Lower leg skin (tissue), 4 donors: ENCODE results near the gene DRG2. TPM values are rescaled to one million over a fixed set of nuclear protein-coding genes. Genes with fewer than 3 reads are reported as not detected.

Experiments
- DNase-seq, 2 donors: peaks; one replicate each; pipeline ENCODE4 v3.0.0-alpha.2; 2019; ENCODE audit warnings: low spot score in 2 of 2
- H3K4me3 ChIP-seq: fragments of 200-600 bp; sonication (generic); 2 replicates; pipeline ENCODE4 v1.5.1; 2017; ENCODE audit warnings: mild to moderate bottlenecking, low read depth; ENCODE audit not compliant: poor library complexity, severe bottlenecking
- CTCF ChIP-seq, 3 donors: fragments of 450-650 bp; IDR thresholded peaks; one replicate each; pipeline ENCODE4 v1.5.1; 2016; ENCODE audit warnings: antibody characterized with exemption in 3 of 3, mild to moderate bottlenecking in 3 of 3, moderate library complexity in 2 of 3
- POLR2A ChIP-seq, 2 donors: fragments of 450-650 bp; IDR thresholded peaks; one replicate each; pipeline ENCODE4 v1.6.1; 2016 to 2017; ENCODE audit warnings: antibody characterized with exemption in 2 of 2, mild to moderate bottlenecking in 1 of 2, moderate library complexity in 1 of 2
- WGBS, 2 donors: methylation state at CpG; one replicate each; pipeline ENCODE4 v1.1.5; 2018; 5-methylcytosine and 5-hydroxymethylcytosine counted together
- intact Hi-C: fragments of 100-400 bp; cut with DNase I; formaldehyde crosslinking; loops from one replicate; pipeline ENCODE4 v1.15.0; 2023; ENCODE audit warnings: low total_unique reads
- total RNA-seq, 4 donors: library from RNA; depleted of rRNA; stranded (reverse); fragments of >200 nt; gene quantifications; one replicate each; pipeline ENCODE4 v1.1.0, GENCODE V29; 2016

Gene DRG2
- total RNA-seq, 4 donors from 2014 or later, result 33.5 to 44.5 (median 37.4) TPM

DNA sequence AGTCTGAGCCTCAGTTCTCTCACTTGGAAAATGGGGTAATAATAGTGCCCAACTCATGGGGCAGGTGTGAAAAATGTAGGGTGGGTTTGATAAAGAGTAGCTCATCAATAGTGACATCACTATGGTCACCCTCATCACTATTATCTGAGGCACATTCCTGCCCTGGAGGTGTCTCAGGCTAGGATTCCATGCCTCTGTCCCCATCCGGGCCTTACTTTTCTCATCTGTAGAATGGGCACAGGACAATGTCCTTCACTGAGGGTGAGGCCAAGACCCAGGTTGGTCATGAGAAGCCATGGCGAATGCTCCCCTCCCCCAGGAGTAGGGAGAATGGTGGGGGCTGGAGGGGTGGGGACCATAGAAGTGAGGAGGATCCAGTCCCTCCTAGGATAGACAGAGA, 51.3 kb downstream of the DRG2 start:
- intact Hi-C loops, result no loop called here
- DNase-seq, result no peak
- WGBS, 2 donors, result 90 to 97% methylated on average over 2 of the region's 2 CpGs
- H3K4me3 ChIP-seq, result no peak overlapping the region
- no peak for TF ChIP-seq POLR2A (IDR thresholded peaks at IDR 0.05)

DNA sequence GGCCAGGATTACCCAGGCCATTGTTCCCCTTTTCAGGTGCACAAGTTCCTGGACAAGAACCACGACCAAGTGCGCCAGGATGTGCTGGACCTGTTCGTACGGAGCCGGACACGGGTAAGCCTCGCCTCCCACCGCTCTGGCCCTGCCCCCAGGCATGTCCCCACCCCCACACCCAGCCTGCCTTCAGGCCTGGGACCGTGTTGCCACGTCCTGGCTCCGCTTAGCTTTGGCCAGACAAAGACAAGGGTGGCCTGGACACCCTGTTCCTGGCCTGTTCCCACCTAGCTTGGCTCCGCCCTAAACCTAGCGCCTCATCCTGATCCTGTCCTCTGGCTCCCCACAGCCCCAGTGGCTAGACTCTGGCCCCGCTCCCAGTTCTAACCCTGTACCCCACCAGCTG, 51.8 kb downstream of the DRG2 start:
- no peak overlapping the region for H3K4me3 ChIP-seq
- intact Hi-C loops, result no loop called here
- DNase-seq, result no peak
- TF ChIP-seq POLR2A (IDR thresholded peaks at IDR 0.05) (no peak), CTCF (IDR thresholded peaks at IDR 0.05) (no peak)
- 61 to 85% methylated on average over 14 of the region's 14 CpGs for WGBS, 2 donors

- 62 to 68% methylated on average over 3 of the region's 3 CpGs for WGBS, 2 donors
- no peak for DNase-seq
- intact Hi-C loops, result no loop called here
- H3K4me3 ChIP-seq, result no peak overlapping the region
- TF ChIP-seq POLR2A (IDR thresholded peaks at IDR 0.05) (no peak), CTCF (IDR thresholded peaks at IDR 0.05) (no peak)
Measured at GRCh38 chr17:18139949-18140348, 52.2 kb downstream of the DRG2 start.

DNA sequence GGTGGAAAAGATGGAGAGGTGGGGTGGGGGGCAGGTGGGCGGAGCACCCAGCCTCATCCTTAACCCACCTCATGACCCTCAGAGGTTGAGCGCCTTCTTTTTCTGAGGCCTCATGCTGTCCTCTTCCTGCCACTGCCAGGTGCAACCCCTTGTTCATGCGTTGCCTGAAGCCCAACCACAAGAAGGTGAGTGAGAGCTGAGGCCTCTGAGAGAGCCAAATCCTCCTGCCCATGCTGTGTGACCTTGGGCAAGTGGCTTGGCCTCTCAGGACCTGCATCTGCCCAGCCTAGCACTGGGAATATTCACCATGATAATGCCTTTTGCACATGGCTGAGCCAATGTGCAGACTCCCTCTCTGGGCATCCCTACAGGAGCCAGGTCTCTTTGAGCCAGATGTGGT, 52.9 kb downstream of the DRG2 start:
- DNase-seq, result no peak
- 77 to 82% methylated on average over 3 of the region's 3 CpGs for WGBS, 2 donors
- no peak overlapping the region for H3K4me3 ChIP-seq
- intact Hi-C loops, result no loop called here
- TF ChIP-seq CTCF (IDR thresholded peaks at IDR 0.05) (no peak), POLR2A (IDR thresholded peaks at IDR 0.05) (no peak)

GRCh38 chr17:18141210-18141803, 53.6 kb downstream of the DRG2 start:
- H3K4me3 ChIP-seq, result no peak overlapping the region
- intact Hi-C loops, result no loop called here
- no peak for DNase-seq
- 31 to 32% methylated on average over 9 of the region's 9 CpGs for WGBS, 2 donors
- TF ChIP-seq POLR2A (IDR thresholded peaks at IDR 0.05), result no peak
- TF ChIP-seq CTCF (IDR thresholded peaks at IDR 0.05), result no peak

DNA sequence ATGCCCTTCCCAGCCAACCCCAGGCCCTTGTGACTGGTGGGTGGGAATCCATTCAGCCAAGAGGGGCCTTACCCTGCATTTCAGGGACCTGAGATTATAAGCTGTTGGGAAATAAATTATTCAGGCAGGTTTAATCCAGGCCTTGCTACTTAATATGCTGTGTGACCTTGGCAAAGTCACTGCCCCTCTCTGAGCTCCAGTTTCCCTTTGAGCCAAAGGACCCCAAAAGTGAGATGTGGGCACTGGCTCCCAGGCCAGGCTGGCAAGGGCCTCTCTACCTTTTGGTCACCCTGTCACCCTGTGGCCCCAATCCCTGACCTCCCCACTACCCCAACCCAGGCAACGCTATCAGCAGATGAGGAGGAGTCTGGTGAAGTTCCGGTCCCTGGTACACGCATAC, 54.7 kb downstream of the DRG2 start:
- no peak overlapping the region for H3K4me3 ChIP-seq
- no peak for DNase-seq
- WGBS, 2 donors, result 89 to 90% methylated on average over 3 of the region's 3 CpGs
- TF ChIP-seq CTCF (IDR thresholded peaks at IDR 0.05), result no peak
- no peak for TF ChIP-seq POLR2A (IDR thresholded peaks at IDR 0.05)
- intact Hi-C loops, result no loop called here
